ENCODE measurements around the gene DNM1.
A peak's percentile ranks its signal among the peaks of the same experiment; 100 is the strongest.
"Not testable (repeated sequence)": the region's sequence is repeated elsewhere in the genome, so short reads cannot be mapped to it uniquely, and the experiment has no call there.

The DNM1 gene

DNA sequence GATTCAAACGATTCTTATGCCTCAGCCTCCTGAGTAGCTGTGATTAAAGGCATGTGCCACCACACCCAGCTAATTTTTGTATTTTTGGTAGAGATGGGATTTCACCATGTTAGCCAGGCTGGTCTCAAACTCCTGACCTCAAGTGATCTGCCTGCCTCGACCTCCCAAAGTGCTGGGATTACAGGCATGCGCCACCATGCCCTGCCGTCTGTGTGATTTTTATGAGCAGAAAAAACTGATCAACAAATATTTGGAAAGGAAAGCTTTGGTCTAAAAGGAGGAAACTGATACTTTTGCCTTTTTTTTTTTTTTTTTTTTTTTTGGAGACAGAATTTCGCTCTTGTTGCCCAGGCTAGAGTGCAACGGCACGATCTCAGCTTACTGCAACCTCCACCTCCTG lies 27.7 kb downstream of the DNM1 start:
- not testable (repeated sequence) for DNase-seq

- DNase-seq, result no peak
These were observed 28.7 kb downstream of the DNM1 start for GRCh38 chr9:128231638-128232527.

DNA sequence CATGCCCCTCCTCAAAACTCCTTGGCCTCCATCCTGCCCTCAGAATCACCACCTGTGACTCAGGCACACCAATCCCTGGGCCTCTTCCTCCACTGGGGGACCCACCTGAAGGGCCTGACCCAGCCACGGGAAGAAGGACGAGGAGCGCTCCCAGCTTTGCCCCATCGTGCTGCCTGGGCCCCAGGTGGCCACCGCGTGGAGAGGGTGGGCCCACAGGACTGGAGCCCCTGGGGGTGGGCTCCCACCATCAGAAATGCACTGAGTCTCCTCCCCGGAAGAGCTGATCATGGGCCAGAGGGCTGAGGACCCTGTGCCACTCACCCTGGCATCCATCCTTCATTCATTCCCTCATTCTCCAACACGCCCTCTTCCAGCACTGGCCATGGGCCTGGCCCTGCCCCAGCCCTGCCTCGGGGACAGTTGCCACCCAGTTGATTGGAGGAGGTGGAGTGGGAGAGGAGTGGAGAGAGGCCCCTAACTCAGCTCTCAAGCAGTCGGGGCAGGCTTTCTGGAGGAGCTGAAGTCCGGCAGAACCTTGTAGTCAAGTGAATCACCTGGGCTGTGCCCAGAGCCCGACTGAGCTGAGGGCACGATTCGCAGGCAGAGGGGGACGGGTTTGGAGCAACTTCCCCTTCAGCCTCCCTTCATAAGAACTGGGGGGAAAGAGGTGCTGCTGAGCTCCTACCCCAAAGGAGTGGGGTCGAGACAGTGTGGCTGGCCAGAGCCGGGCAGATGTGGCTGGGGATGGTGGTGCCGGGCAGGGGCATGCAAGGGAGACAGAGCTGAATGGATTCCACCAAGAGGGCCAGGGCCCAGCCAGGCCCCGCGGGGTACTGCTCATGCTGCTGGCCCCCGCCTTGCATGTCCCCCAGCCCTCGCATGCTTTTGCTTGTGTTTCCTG lies 29.6 kb downstream of the DNM1 start:
- DNase-seq, result no peak

DNA sequence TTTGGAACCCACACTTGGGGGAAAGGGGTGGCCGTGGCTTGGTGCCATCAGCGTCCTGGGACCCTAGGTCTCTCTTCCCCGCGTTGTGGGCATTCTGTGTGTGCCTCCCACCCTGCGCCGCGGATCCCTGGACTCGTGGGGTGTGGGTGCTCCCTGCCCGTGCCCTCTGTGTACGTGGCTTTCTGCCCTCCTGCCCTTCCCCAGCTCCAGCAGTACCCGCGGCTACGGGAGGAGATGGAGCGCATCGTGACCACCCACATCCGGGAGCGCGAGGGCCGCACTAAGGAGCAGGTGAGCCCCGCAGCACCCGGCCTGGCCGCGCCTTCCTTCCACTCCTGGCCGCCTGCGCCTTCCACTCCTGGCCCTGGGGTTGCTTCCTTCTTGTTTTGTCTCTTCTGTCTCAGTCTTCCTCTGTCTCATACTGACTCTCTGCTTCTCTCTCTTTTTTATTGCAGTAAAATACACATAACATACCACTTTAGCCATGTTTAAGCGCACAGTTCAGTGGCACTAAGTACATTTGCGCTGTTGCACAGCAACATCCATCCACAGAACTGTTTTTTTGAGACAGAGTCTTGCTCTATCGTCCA lies 30.7 kb downstream of the DNM1 start:
- DNase-seq, result no peak

- DNase-seq, result no peak
These were observed 38.9 kb downstream of the DNM1 start for GRCh38 chr9:128242124-128242523.

GRCh38 chr9:128242828-128243214 lies 39.6 kb downstream of the DNM1 start:
- no peak for DNase-seq

DNA sequence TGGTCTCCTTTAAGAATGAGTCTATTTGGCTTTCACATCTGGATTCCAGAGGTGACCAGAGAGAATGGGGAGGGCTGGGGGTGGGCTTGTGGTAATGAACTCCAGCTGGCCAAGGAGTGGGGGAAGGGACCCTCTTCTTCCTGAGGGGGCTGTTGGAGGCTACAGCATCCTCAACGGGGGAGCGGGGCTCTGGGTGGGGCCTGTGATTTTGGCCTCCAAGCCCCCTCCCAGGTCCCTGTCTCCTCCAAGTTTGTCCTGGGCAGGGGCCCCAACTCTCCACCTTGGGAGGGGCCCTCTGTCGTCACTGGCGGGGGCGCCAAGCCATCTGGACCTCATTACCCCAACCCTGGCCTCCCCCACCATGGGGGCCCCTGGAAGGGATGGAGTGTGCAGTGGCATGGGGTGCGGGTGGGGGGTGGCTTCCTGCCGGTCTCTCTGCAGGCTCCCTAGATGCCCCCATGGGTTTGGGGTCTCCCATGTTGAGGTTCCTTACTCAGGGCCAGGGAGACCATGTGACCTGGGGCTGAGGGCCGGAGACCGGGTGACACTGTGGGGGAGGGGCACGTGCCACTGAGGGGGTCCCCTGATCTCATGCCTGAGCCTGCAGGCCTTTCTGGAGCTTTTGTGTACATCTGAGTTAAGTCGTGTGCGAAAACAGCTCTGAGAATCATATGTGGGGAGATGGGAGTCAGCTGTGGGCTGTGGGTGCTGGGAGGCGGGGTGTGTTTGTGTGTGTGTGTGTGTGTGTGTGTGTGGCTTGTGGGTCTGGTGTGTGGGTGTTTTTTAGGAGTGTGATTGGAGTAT lies 40.2 kb downstream of the DNM1 start:
- no peak for DNase-seq

- no peak for DNase-seq
These were observed 41.1 kb downstream of the DNM1 start for GRCh38 chr9:128244091-128244836.

- DNase-seq, result peak; percentile 83
These were observed 41.7 kb downstream of the DNM1 start for GRCh38 chr9:128244837-128245231.

DNA sequence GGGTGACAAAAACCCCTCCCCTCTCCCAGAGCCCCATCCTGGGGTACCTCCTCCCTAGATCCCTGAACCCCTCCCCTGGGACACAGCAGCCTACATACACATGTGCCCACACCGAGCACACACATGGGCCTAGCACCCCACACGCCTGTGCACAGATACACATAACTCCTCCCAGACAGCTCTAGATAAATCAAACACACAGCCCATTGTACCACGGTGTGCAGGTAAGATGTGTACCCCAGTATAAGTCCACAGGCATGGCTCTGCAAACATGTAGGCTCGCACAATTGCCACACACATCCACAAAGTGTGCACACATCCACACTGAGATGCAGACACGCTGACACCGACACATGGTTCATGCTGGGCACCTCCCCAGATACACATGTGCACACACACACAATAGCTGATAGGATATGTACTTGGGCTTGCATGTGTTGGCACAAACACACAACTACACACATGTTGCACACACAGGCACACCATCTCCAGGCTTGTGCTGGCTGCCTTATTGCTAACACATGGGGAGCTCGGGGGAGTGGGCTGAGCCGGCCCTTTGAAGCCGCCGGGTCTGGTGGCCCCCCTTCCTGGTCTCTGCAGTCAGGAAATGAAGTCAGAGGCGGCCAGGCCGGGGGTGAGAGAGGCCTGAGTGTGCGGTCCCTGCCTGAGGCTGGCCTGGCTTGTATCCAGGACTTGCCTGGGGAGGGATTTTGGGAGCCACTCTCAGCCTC lies 42.4 kb downstream of the DNM1 start:
- no peak for DNase-seq

DNA sequence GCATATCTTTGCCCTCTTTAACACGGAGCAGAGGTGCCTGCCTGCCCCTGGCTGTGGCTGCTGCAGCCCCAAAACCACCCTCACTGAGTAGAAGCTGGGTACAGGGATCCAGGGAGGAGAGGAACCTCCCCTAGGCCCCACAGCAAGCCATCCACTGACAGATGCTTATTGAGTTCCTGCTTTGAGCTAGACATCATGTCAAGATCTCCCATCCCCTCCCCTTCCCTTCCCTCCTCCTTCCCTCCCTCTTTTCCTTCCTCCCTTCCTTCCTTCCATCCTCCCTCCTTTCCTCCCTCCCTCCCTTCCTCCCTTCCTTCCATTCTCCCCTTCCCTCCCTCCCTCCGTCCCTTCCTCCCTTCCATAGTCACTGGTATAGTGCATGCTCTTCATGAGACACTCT lies 43.3 kb downstream of the DNM1 start:
- DNase-seq, result no peak

GRCh38 chr9:128247226-128247803 lies 44.1 kb downstream of the DNM1 start:
- no peak for DNase-seq

GRCh38 chr9:128249558-128249907 lies 46.4 kb downstream of the DNM1 start:
- peak; percentile 88 for DNase-seq

GRCh38 chr9:128249908-128250838 lies 47.0 kb downstream of the DNM1 start:
- peak; percentile 95 for DNase-seq

DNA sequence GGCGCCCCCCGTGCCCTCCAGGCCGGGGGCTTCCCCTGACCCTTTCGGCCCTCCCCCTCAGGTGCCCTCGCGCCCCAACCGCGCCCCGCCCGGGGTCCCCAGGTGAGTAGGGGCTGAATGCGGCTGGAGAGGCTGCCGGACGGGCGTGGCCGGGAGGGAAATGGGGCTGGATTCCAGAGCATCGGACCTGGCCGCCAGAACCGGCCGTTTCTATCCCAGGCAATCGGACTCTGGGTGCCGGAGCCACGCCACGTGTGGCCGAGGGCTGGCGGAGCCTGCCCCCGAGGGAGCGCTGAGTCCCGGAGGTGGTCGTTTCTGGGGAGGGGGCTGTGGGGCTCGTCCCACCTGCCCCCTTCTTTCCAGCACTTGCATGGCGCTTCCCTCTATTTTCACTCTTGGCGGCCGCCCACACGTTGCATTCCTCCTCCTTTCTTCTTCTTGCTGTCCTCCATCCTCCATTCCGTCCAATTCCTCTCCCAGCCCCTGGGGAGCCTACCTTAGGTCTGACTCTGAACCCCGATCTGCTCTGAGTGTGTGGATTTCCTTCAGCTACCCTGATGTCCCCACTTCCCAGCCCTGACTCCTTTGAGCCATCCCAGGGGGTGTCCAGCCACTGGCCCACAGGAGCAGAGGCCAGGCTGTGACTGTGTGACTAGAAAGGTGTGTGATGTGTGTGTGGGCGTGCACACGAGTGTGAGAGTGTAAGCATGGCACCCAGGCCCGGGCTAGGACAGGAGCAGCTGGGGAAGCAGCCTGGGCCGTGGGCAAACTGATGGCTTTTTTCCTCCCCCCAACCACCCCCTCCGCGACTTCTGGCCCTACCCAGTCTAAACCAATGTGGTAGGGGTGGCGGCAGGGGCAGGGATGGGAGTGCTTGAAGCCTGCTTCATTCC lies 47.9 kb downstream of the DNM1 start:
- DNase-seq, result no peak

- no peak for DNase-seq
These were observed 48.5 kb downstream of the DNM1 start for GRCh38 chr9:128251732-128252100.

DNA sequence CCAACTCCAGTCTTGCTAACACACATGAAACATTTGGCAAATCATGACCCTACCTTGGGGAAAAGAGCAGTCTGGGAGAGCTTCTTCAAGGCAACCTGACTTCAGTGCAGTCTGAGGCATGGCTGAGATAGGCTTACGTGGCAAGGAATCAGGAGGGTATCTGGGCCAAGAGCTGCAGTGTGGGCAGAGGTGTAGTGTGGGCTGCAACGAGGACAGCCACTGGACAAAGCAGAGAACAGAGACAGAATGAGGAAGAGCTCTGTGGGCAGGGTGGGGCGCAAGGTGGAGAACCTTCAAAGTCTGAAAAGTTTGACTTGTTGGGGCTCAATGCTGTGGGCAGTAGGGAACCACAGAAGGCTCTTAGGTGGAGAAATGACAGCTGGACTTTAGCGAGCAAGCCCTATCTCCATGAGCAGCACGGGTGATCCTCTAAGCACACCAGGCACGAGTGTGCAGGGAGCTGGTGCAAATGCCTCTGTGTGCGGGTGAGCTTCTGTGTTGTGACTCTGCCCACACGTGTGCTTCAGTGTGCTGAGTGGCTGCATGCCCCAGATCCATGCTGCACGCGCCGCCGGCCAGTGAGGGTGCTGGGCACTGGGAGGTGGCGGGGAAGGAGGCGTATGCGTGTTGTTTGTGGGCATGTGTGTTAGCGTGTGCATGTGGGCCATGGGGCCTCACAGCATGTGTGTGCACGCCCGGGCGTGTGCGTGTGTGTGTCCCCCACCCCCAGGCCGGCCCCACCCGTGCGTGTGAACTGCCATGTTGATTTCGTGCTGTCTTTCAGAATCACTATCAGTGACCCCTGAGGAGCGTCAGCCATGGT lies 49.3 kb downstream of the DNM1 start:
- DNase-seq, result no peak

Measured in OCI-M1 (cell line).